WI38 (cell line): ENCODE measurements around the gene CNST.
"Not testable (repeated sequence)": the region's sequence is repeated elsewhere in the genome, so short reads cannot be mapped to it uniquely, and the experiment has no call there.

Experiments used
- H3K4me3 ChIP-seq: 2 replicates; pipeline ENCODE4 v1.5.1; 2011; ENCODE audit warnings: low read depth, mild to moderate bottlenecking, control low read depth, low read length
- TF ChIP-seq, protein P1 (sequence below): IDR thresholded peaks from 2 replicates; pipeline ENCODE4 v1.5.1; 2012; ENCODE audit warnings: low read depth, mild to moderate bottlenecking, control low read depth, low read length

The CNST gene

DNA sequence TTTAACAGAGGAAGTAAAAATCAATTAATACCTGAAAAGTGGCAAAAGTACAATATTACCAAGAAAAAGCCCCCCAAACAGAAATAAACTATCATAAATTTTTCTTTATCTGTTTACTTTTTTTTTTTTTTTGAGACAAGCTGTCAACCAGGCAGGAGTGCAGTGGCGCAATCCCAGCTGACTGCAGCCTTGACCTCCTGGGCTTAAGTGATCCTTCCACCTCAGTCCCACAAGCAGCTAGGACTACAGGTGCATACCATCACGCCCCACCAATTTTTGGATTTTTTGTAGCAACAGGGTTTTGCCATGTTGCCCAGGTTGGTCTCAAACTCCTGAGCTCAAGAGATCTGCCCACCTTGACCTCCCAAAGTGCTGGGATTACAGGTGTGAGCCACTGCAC is 8.2 kb upstream of the CNST start:
- H3K4me3 ChIP-seq = no peak overlapping the region
- TF ChIP-seq, protein P1, sequence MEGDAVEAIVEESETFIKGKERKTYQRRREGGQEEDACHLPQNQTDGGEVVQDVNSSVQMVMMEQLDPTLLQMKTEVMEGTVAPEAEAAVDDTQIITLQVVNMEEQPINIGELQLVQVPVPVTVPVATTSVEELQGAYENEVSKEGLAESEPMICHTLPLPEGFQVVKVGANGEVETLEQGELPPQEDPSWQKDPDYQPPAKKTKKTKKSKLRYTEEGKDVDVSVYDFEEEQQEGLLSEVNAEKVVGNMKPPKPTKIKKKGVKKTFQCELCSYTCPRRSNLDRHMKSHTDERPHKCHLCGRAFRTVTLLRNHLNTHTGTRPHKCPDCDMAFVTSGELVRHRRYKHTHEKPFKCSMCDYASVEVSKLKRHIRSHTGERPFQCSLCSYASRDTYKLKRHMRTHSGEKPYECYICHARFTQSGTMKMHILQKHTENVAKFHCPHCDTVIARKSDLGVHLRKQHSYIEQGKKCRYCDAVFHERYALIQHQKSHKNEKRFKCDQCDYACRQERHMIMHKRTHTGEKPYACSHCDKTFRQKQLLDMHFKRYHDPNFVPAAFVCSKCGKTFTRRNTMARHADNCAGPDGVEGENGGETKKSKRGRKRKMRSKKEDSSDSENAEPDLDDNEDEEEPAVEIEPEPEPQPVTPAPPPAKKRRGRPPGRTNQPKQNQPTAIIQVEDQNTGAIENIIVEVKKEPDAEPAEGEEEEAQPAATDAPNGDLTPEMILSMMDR = no peak

DNA sequence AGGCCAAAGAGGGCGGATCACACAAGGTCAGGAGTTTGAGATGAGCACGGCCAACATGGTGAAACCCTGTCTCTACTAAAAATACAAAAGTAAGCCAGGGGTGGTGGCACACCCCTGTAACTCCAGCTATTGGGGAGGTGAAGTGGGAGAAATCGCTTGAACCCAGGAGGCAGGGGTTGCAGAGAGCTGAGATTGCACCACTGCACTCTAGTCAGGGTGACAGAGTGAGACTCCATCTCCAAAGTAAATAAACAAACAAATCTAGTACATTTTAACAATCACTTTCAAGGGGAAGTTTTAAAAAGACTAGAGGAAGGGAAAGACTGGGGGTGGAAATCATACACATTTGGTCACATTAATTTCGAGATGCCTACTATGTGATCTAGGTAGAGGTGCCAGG is 6.9 kb upstream of the CNST start:
- TF ChIP-seq, protein P1 = no peak
- no peak overlapping the region for H3K4me3 ChIP-seq

DNA sequence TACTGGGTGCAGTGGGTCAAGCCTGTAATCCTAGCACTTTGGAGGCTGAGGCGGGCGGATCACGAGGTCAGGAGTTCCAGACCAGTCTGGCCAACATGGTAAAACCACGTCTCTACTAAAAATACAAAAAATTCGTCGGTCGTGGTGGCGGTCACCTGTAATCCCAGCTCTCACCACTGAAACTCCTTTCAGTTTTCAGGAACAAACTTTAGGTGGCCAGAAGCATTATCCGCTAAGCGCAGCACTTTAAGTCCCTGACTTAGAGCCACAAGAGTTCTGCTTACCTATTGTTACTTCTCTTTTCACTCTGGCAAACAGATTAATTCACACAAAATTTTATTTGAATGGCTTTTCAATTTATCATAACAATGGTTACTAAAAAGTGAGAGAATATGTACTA is 5.4 kb upstream of the CNST start:
- H3K4me3 ChIP-seq = not testable (repeated sequence)

DNA sequence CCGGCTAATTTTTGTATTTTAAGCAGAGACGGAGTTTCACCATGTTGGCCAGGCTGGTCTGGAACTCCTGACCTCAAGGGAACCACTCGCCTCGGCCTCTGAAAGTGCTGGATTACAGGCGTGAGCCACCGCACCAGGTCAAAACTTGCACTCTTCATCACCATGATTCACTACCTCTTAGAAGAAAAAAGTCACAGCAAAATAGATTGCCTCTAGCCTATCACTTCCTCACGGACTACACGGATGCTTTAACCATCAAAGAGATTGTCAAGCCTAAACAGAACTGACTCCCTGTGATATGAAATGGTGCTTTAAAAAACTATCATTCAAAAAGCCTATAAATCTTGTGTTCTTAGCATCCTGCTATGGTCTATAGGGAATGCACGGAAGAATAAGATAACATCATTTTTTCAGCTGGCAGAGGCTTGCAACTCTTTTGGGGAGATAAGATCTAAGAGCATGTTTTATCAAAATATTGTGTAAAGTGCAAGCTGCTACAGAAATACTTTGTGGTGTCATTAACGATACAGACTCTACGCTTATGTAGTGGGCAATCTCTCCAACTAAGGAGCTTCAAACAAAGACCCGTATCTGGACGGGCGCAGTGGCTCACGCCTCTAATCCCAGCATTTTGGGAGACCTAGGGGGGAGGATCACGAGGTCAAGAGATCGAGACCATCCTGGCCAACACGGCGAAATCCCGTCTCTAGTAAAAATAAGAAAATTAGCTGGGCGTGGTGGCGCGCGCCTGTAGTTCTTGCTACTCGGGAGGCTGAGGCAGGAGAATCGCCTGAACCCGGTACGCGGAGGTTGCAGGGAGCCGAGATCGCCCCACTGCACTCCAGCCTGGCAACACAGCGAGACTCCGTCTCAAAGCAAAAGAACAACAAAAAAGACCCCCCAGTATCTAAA is 1.2 kb upstream of the CNST start:
- peak overlapping the region; percentile 99 for H3K4me3 ChIP-seq
- TF ChIP-seq, protein P1 = no peak

DNA sequence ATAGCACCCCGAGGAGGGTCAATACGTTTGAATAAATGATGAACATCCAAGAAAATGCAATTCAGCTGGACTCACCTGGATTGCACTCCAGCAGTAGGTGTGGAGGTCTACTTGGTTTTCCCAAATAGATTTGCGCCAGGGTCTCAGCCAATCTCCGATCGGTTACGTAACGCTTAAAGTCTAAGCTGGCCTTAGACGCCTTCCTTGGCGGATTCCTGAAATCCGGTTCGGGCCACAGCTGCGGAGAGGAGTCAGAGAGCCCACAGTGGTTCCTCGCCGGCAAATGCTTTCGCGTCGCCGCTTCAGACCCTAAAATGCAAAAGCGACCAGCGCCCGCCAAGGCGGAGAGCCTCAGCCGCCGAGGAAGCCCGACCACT is 517 bp upstream of the CNST start:
- TF ChIP-seq, protein P1 = no peak
- peak overlapping the region; percentile 99 for H3K4me3 ChIP-seq

DNA sequence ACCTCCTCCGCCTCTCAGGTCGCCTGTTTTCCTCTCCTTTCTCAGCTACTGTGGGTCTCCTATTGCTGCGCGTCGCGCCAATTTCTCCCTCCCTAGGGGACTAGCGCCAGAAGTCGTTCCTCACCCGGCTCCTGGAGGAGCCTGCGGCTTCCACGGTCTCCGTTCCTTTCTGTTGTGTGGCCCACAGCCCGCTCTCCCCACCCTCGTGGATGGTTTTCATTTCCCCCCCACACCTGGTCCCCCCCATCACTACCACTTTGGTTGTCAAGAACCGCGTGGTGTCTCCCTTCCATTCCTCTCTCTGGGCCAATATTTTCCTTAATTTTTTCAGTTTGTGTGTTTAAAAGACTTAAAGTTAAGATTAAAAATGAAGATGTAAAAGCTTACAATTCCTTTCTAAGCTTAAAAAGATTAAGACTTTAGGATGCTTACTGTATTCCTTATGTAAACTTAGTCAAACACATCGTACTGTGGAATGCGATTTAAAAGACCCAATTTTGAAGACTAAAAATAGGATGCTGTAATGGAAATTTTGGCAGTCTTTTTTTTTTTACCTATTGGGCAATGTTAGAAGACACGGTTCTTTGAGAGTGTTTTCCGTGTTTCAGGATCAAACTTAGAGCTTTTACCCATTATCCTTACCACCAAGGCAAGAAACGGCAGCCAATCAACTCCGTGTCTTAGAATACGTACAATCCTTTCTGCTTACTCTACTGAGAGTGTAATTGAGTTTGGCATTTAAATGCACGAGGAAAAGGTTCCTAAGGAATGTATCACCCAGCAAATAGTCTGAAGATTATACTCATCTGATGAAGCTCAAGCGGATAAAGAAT is 773 bp downstream of the CNST start:
- TF ChIP-seq, protein P1 = no peak
- H3K4me3 ChIP-seq = peak overlapping the region; percentile 99

DNA sequence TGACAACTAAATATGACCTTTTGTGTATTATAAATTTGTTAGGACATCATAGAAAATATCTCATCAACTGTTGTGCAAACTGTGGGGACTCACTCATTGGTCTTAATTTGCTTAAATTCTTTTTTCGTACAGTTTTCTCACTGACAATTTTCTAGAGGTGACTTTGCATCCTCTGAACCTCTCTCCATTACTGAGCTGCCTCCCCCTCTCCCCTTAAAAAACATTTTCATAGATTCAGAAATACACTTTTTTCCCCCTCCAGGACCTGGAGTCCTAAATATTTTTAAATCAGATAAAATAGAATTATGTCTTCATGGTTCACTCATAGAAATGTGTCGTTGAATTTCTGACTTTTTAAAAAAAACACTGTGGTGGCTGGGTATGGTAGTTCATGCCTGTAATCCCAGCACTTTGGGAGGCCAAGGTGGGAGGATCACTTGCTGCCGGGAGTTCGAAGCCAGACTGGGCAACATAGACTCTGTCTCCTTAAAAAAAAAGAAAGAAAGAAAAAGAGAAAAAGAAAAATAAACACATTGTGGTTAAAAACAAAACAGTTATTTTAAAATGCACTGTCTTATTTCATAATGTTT is 1.5 kb downstream of the CNST start:
- peak overlapping the region; percentile 99 for H3K4me3 ChIP-seq
- TF ChIP-seq, protein P1 = no peak
